GM18868 (cell line): ENCODE measurements around the gene LRP6.
"Not testable (repeated sequence)": the region's sequence is repeated elsewhere in the genome, so short reads cannot be mapped to it uniquely, and the experiment has no call there.

Experiments
- ATAC-seq: cut with Tn5 transposase; IDR thresholded peaks from one replicate; pipeline ENCODE4 v1.9.1; 2021; ENCODE audit warnings: mild to moderate bottlenecking, moderate library complexity; ENCODE audit not compliant: unreplicated experiment

LRP6 gene

DNA sequence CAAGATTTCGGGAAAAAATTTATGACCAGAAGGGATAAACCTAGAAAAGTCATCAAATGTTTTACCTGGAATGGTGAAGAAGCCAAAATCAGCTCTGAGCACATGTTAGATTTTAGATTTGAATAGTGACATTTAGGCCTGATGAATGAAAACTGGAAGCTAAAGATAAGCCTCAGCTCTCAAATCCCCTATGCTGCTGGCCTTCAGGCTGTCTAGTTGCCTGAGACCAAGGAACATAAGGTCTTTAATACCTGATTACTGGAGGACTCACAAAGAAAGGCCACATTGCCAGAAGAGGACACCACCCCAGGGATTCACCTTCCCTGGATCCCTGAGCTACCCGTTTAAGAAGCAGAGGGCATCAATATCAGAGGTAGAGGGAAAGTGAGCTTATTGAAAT, 139.5 kb downstream of the LRP6 start:
- no peak for ATAC-seq

DNA sequence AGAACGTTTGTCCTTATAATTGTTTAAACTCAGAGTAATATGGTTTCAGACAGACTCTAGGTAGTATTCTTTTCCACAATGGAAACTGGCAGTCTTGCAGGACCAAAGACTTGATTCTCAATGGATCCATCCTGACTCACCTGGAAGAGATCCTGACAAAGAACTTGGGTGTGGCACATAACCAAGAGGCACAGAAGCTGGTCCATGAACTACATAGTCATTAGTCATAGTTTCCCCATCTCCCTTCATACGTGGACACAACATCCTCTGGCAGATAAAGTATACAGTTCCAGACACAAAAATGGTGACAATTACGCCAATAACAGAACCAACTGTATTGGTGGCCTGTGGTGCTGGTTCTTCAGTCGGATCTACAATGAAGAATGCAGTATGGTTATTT, 140.3 kb downstream of the LRP6 start:
- no peak for ATAC-seq

GRCh38 chr12:12123036-12123604, 143.7 kb downstream of the LRP6 start:
- ATAC-seq = no peak

DNA sequence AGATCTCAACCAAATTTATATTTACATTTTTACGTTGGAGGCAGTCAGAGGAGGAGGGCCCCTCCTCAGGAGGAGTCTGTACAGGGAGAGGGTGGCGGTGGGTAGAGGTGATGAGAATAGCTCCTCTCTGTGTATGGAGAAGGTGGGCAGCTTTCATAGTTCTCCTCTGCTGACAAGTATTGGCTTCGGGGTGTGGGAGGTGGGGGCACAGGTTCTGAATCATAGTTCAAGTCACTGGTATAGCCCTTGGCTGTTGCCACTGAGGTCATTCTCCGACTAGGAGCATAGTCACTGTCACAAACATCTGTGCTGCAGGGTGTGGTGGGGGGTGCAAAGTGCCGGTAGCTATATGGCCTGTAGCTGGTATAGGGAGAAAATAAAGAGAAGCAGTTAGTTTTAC, 145.8 kb downstream of the LRP6 start:
- no peak for ATAC-seq

- ATAC-seq = no peak
These were observed 150.2 kb downstream of the LRP6 start for GRCh38 chr12:12116677-12117076.

- no peak for ATAC-seq
These were observed 151.3 kb downstream of the LRP6 start for GRCh38 chr12:12115514-12115913.

DNA sequence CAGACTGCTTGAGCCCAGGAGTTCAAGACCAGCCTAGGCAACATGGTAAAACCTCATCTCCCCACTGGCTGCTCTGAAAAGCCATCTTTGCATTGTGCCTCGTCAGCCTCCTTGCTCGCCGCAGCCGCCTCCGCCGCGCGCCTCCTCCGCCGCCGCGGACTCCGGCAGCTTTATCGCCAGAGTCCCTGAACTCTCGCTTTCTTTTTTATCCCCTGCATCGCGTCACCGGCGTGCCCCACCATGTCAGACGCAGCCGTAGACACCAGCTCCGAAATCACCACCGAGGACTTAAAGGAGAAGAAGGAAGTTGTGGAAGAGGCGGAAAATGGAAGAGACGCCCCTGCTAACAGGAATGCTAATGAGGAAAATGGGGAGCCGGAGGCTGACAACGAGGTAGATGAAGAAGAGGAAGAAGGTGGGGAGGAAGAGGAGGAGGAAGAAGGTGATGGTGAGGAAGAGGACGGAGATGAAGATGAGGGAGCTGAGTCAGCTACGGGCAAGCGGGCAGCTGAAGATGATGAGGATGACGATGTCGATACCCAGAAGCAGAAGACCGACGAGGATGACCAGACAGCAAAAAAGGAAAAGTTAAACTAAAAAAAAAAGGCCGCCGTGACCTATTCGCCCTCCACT, 155.8 kb downstream of the LRP6 start:
- ATAC-seq = not testable (repeated sequence)

DNA sequence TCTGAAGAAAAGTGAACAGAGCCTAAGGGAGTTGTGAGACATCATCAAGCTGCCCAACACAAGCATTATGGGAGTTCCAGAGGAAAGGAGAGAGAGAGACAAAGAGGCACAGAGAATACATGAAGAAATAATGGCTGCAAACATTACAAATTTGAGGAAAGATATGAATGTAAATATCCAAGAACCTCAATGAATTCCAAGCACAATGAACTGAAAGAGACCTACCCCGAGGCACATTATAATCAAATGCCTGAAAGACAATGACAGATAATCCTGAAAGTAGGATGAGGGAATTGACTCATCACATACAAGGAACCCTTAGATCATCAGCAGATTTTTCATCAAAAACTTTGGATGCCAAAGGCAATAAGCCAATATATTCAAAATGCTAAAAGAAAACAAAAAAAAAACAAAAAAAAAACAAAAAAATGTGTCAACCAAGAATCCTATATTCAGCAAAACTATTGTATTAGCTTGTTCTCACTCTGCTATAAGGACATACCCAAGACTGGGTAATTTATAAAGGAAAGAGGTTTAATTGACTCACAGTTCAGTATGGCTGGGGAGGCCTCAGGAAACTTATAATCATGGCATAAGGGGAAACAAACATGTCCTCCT, 158.3 kb downstream of the LRP6 start:
- ATAC-seq = no peak

DNA sequence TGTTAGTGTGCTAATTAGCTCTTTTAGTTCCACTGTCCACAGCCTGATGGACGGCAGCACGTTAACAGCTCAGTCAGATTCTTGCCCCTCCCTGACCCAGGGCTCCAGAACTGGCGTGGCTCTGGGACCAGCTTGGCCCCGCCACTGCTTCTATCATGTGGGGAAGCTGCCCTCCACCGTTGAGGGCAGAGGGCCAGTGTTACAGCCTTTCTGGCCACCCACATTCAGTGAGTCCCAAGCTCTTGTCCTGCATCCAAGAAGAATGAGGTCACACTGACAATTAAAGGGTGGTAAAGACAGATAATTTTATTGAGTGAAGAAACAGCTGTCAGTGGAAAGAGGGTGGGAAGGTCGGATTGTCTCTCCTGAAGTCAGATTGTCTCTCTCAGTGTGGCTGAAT, 159.2 kb downstream of the LRP6 start:
- ATAC-seq = no peak

DNA sequence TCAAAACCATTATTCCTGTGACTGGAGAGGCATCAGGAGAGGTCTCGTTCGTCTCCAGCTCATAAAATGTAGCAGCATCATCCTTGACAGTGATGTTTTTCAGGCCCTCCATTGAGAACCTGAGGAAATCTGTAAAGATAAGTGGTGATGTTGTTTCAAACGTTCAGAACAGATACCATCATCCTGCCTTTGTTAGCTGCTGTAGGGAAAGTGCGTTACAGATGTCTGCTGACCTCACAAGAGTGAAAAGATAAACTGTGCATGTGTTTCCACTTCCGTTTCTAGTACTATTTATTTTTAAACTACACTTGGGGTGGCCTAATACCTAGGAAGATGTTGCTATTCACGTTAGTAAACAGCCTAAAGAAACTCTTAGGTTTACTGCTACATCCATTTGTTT, 167.7 kb downstream of the LRP6 start:
- ATAC-seq = no peak

DNA sequence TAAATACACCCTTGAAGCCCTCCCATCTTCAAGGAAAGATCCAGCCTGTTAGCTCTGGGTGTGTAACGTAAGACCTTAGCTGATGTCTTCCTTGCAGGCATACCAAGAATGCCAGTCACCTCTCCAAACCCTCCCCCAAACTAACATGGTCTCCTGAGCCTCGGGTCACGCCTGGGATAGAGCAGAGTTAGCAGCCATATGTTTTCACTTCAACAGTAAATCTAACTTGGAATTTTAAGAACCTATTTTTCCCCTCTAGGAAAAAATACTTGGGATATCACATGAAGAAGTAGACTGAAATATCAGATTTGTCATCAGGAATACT, 168.2 kb downstream of the LRP6 start:
- ATAC-seq = no peak

DNA sequence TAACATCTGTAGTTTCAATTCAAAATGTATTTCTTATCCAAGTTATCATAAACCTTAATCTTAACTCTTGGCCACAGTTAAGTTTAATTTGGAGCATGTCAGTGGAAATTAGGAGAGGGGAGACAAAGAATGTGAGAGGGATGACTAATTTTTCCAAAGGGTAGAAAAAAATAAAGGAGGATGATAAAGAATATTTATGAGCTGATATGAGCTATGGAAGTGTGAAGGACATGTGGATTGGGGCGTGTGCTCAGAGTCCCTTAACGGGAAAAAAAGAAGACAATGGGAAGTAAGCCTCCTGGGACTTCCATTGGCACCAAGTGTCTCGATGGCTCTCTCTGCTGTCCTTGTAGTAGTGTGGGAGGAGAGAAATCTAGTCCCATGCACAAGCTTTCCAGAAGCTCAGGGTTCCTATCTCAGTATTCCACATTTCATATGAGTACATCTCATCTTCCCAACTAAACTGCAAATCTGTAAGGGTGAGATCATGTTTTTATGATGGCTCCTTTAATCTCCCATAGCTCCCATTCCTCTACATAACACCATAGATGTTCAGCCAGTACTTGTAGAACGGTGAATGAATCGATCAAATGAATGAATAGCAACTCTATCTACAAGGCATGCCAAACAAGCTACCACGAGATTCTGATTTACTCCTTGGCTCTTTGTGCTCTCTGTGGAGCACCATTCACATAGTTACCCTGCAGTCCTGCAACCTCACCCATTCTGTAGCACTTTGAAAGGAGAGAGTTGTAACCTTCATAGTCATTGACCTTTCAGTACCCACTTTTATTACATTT, 168.8 kb downstream of the LRP6 start:
- ATAC-seq = no peak

- no peak for ATAC-seq
These were observed 171.8 kb downstream of the LRP6 start for GRCh38 chr12:12095021-12095420.

- no peak for ATAC-seq
These were observed 172.4 kb downstream of the LRP6 start for GRCh38 chr12:12094481-12094880.

DNA sequence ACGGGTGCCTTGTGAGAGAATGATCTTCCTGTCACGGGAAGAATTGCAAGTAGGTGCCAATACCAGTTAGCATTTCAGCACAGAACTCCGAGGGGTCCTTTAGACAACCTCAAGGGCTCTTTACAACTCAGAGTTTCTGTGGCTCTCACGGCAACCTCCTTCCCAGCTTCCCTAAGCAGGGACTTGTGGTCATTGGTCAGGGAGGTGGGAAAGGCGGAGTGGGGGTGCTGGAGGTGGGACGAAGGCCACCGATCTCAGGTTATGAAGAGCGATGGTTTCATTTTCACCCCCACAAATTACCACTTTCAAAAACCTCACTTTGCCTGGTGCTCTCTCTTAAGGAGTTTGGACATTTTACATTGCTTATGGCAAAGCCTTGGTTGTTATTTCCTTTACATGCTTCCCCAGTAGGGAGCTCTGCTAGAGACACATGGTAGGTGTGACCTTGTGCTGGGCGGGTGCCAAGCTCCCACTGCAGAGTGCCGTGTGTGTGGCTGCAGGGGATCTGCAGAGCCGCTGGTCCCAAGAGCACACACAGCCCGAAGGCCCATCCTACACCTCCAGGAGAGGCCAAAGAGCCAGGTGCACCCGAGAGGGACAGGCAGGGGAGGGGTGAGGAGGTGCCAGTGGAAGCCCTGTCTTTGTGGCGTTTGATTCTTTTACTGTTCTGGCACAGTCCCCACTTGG, 174.7 kb downstream of the LRP6 start:
- ATAC-seq = no peak

DNA sequence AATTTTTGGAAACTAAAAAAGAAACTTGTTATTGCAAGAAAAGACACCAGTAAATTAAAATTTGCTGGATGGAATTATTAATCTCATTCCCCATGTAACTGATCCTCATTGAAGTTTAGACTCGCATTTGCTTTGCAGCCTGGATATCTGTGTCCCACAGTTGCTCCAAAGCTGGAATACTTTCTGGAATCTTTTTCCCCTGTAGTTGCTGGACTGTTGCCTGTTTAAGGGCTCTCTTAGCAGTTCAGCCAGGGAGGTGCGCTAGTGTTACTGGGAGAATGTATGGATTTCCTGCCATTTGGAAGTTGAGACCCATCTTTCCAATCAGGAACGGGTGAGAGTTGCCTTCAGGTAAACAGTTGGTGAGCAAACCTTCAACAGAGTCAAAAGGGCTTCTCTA, 175.8 kb downstream of the LRP6 start:
- no peak for ATAC-seq

- no peak for ATAC-seq
These were observed 178.1 kb downstream of the LRP6 start for GRCh38 chr12:12088761-12089160.

GRCh38 chr12:12088147-12088546, 178.7 kb downstream of the LRP6 start:
- ATAC-seq = no peak

- no peak for ATAC-seq
These were observed 179.2 kb downstream of the LRP6 start for GRCh38 chr12:12087693-12088034.

DNA sequence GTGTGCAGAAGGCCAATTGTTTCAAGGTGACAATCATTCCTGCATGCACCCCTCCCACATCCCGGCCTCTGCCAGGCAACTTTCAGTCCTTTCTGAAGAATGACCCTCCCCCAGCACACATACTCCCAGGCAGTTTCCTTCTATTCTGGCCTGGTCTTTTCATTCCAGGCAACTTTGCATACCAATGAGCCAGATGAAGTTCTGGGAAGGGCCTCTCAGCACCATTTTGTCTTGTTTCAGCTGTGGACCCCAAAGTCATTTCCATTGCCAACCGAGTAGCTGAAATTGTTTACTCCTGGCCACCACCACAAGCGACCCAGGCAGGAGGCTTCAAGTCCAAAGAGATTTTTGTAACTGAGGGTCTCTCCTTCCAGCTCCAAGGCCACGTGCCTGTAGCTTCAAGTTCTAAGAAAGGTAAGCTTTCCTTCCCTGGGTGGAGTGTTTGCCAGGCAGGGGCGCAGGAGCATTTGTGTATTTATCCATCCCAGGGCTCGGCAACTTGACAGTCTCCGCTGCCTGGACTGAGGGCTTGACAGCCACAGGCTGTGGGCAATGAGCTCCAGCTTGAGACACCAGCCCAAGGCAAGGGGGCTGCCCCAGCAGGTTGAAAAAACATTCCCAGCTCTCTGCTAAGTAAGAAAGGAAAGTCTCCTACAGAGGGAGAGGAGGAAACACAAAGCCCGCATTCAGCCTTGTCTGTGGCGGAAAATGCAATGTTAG, 179.7 kb downstream of the LRP6 start:
- ATAC-seq = no peak

- no peak for ATAC-seq
These were observed 180.5 kb downstream of the LRP6 start for GRCh38 chr12:12086362-12086761.
